ENCODE data around the gene BET1. TPM values are rescaled to one million over a fixed set of nuclear protein-coding genes. Genes with fewer than 3 reads are reported as not detected.

Gene BET1
- total and polyA plus RNA-seq, 2 of the 8 experiments (the other 6 are each of a cell fraction or from before 2014, with no cell fraction given), result 20.6 to 31.7 TPM

DNA sequence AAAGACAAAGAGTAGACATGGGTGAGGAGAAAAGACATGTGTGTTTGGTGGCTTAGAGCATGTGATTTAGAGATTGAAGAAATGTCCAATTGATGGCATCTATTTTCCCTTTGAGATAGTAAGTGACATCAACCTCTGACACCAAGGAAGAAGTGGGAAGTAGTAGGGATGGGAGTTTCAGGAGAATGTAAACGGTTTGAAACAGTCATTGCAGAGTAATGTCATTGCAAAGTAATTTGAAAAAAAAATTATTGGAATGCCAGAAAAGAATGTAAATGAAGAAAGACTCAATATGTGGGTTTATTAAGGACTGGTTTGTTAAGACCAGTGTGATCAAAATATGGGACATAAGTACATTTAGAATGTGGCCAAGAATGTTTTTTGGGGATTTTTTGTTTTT is 56.0 kb downstream of the BET1 start (continued):
- TF ChIP-seq, protein P1, sequence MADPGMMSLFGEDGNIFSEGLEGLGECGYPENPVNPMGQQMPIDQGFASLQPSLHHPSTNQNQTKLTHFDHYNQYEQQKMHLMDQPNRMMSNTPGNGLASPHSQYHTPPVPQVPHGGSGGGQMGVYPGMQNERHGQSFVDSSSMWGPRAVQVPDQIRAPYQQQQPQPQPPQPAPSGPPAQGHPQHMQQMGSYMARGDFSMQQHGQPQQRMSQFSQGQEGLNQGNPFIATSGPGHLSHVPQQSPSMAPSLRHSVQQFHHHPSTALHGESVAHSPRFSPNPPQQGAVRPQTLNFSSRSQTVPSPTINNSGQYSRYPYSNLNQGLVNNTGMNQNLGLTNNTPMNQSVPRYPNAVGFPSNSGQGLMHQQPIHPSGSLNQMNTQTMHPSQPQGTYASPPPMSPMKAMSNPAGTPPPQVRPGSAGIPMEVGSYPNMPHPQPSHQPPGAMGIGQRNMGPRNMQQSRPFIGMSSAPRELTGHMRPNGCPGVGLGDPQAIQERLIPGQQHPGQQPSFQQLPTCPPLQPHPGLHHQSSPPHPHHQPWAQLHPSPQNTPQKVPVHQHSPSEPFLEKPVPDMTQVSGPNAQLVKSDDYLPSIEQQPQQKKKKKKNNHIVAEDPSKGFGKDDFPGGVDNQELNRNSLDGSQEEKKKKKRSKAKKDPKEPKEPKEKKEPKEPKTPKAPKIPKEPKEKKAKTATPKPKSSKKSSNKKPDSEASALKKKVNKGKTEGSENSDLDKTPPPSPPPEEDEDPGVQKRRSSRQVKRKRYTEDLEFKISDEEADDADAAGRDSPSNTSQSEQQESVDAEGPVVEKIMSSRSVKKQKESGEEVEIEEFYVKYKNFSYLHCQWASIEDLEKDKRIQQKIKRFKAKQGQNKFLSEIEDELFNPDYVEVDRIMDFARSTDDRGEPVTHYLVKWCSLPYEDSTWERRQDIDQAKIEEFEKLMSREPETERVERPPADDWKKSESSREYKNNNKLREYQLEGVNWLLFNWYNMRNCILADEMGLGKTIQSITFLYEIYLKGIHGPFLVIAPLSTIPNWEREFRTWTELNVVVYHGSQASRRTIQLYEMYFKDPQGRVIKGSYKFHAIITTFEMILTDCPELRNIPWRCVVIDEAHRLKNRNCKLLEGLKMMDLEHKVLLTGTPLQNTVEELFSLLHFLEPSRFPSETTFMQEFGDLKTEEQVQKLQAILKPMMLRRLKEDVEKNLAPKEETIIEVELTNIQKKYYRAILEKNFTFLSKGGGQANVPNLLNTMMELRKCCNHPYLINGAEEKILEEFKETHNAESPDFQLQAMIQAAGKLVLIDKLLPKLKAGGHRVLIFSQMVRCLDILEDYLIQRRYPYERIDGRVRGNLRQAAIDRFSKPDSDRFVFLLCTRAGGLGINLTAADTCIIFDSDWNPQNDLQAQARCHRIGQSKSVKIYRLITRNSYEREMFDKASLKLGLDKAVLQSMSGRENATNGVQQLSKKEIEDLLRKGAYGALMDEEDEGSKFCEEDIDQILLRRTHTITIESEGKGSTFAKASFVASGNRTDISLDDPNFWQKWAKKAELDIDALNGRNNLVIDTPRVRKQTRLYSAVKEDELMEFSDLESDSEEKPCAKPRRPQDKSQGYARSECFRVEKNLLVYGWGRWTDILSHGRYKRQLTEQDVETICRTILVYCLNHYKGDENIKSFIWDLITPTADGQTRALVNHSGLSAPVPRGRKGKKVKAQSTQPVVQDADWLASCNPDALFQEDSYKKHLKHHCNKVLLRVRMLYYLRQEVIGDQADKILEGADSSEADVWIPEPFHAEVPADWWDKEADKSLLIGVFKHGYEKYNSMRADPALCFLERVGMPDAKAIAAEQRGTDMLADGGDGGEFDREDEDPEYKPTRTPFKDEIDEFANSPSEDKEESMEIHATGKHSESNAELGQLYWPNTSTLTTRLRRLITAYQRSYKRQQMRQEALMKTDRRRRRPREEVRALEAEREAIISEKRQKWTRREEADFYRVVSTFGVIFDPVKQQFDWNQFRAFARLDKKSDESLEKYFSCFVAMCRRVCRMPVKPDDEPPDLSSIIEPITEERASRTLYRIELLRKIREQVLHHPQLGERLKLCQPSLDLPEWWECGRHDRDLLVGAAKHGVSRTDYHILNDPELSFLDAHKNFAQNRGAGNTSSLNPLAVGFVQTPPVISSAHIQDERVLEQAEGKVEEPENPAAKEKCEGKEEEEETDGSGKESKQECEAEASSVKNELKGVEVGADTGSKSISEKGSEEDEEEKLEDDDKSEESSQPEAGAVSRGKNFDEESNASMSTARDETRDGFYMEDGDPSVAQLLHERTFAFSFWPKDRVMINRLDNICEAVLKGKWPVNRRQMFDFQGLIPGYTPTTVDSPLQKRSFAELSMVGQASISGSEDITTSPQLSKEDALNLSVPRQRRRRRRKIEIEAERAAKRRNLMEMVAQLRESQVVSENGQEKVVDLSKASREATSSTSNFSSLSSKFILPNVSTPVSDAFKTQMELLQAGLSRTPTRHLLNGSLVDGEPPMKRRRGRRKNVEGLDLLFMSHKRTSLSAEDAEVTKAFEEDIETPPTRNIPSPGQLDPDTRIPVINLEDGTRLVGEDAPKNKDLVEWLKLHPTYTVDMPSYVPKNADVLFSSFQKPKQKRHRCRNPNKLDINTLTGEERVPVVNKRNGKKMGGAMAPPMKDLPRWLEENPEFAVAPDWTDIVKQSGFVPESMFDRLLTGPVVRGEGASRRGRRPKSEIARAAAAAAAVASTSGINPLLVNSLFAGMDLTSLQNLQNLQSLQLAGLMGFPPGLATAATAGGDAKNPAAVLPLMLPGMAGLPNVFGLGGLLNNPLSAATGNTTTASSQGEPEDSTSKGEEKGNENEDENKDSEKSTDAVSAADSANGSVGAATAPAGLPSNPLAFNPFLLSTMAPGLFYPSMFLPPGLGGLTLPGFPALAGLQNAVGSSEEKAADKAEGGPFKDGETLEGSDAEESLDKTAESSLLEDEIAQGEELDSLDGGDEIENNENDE (IDR thresholded peaks at IDR 0.05; ENCODE audit: insufficient replicate concordance, low read length), result no peak
- TF ChIP-seq GTF2F1 (IDR thresholded peaks at IDR 0.05; ENCODE audit: borderline replicate concordance, low read depth, low read length) (no peak), KDM5A (IDR thresholded peaks at IDR 0.05; ENCODE audit: low read length) (no peak), RNF2 (IDR thresholded peaks at IDR 0.05; ENCODE audit: borderline replicate concordance, low read depth, low read length, missing control alignments, poor library complexity, severe bottlenecking) (no peak)
